Endothelial cell (in vitro differentiated cells): Measurements from ENCODE around the gene WDR1. TPM values are rescaled to one million over a fixed set of nuclear protein-coding genes. Genes with fewer than 3 reads are reported as not detected.

Experiments used
- DNase-seq: peaks from one replicate; pipeline ENCODE4 v3.0.0; 2021; ENCODE audit warnings: low spot score
- H3K27ac Mint-ChIP-seq: one replicate; pipeline ENCODE4 v1.8.0; 2021; ENCODE audit warnings: mixed read lengths, inconsistent platforms; ENCODE audit not compliant: unreplicated experiment
- H3K27me3 Mint-ChIP-seq: one replicate; pipeline ENCODE4 v1.8.0; 2021; ENCODE audit warnings: mild to moderate bottlenecking, moderate library complexity, mixed read lengths, inconsistent platforms; ENCODE audit not compliant: unreplicated experiment
- H3K36me3 Mint-ChIP-seq: one replicate; pipeline ENCODE4 v1.8.0; 2021; ENCODE audit warnings: mild to moderate bottlenecking, low read depth, mixed read lengths, inconsistent platforms; ENCODE audit not compliant: unreplicated experiment
- H3K4me1 Mint-ChIP-seq: one replicate; pipeline ENCODE4 v1.8.0; 2021; ENCODE audit warnings: mild to moderate bottlenecking, mixed read lengths, inconsistent platforms; ENCODE audit not compliant: unreplicated experiment
- H3K4me3 Mint-ChIP-seq: one replicate; pipeline ENCODE4 v1.8.0; 2021; ENCODE audit warnings: mild to moderate bottlenecking, mixed read lengths, inconsistent platforms; ENCODE audit not compliant: unreplicated experiment
- H3K9me3 Mint-ChIP-seq: one replicate; pipeline ENCODE4 v1.8.0; 2021; ENCODE audit warnings: mixed read lengths, inconsistent platforms; ENCODE audit not compliant: unreplicated experiment
- CTCF ChIP-seq: fragments of 200-600 bp; sonication (generic); IDR thresholded peaks from one replicate; pipeline ENCODE4 v1.5.0; 2021; ENCODE audit warnings: antibody characterized with exemption; ENCODE audit not compliant: unreplicated experiment
- total RNA-seq: library from RNA; stranded (reverse); fragmentation: NEBNext Ultra II Directional; extraction: Animal tissue kit (Norgen Biotek cat#: 25700); gene quantifications from one replicate; pipeline ENCODE4 v1.2.1, GENCODE V29; 2021; ENCODE audit not compliant: unreplicated experiment

The WDR1 gene
- total RNA-seq, 1 donor from 2014 or later: 501 TPM

DNA sequence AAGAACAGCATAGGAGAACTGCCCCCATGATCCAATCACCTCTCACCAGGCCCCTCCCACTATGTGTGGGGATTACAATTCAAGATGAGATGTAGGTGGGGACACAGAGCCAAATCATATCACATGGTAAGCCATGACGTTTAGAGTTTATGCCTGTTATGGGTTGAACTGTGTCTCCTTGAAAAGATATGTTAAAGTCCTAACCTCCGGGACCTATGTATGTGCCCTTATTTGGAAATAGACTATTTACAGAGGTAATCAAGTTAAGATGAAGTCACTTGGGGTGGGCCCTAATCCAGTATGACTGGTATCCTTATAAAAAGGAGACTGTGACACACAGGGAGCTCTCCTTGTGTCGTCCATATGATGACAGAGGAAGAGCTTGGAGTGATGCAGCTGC is 70.1 kb downstream of the WDR1 start:
- Mint-ChIP-seq H3K9me3 (no peaks in the 10 kb centered on the region), H3K27me3 (peaks cover 9% of the 10 kb centered on the region), H3K36me3 (no peaks in the 10 kb centered on the region), H3K27ac (no peak overlapping the region), H3K4me1 (peaks cover 15% of the 10 kb centered on the region), H3K4me3 (no peak overlapping the region)
- DNase-seq: no peak
- no peak for TF ChIP-seq CTCF

- DNase-seq: no peak
- Mint-ChIP-seq H3K27ac (no peak overlapping the region), H3K27me3 (peaks cover 5% of the 10 kb centered on the region), H3K9me3 (no peaks in the 10 kb centered on the region), H3K4me1 (peaks cover 7% of the 10 kb centered on the region), H3K4me3 (no peak overlapping the region), H3K36me3 (no peaks in the 10 kb centered on the region)
- TF ChIP-seq CTCF: no peak
Measured at GRCh38 chr4:10045481-10045880, 71.1 kb downstream of the WDR1 start.

- TF ChIP-seq CTCF: no peak
- H3K4me3 Mint-ChIP-seq: no peak overlapping the region
- H3K36me3 Mint-ChIP-seq: no peaks in the 10 kb centered on the region
- H3K9me3 Mint-ChIP-seq: no peaks in the 10 kb centered on the region
- H3K27ac Mint-ChIP-seq: no peak overlapping the region
- no peaks in the 10 kb centered on the region for H3K4me1 Mint-ChIP-seq
- H3K27me3 Mint-ChIP-seq: peaks cover 6% of the 10 kb centered on the region
- DNase-seq: no peak
Measured at GRCh38 chr4:10041036-10041435, 75.6 kb downstream of the WDR1 start.

- H3K4me1 Mint-ChIP-seq: no peaks in the 10 kb centered on the region
- no peak for TF ChIP-seq CTCF
- H3K36me3 Mint-ChIP-seq: no peaks in the 10 kb centered on the region
- no peak for DNase-seq
- H3K4me3 Mint-ChIP-seq: no peak overlapping the region
- H3K27me3 Mint-ChIP-seq: peaks cover 6% of the 10 kb centered on the region
- no peaks in the 10 kb centered on the region for H3K9me3 Mint-ChIP-seq
- no peak overlapping the region for H3K27ac Mint-ChIP-seq
Measured at GRCh38 chr4:10040049-10040892, 76.3 kb downstream of the WDR1 start.

DNA sequence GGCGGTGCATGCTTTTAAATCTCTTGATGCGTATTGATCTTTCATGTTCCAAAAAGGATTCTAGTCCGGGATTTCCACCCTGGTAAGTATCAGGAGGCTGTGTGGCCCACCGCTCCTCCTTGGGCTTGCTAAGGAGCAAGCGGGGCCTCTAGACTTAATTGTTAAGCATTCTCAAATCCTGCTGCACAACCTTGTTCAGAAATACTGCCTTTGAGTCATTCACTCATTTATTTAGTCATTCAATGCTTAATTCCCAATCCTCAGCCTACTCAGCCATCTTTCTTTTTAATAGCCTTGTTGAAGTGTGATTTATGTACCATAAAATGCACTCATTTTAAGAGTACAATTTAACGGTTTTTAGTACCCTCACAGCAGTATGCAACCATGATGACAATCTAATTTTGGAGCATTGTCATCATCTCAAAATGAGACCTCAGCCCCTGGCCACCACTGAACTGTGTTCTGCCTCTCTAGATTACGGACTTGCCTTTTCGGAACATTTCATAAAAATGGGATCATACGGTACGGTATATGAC is 79.7 kb downstream of the WDR1 start:
- peaks cover 21% of the 10 kb centered on the region for H3K4me1 Mint-ChIP-seq
- no peak overlapping the region for H3K4me3 Mint-ChIP-seq
- no peaks in the 10 kb centered on the region for H3K9me3 Mint-ChIP-seq
- no peak for DNase-seq
- H3K36me3 Mint-ChIP-seq: no peaks in the 10 kb centered on the region
- H3K27me3 Mint-ChIP-seq: peaks cover 8% of the 10 kb centered on the region
- TF ChIP-seq CTCF: no peak
- H3K27ac Mint-ChIP-seq: no peak overlapping the region
